GM10248 (cell line): ENCODE results near the gene ALDH5A1.

Experiments
- CTCF ChIA-PET: fragments of 300-600 bp; sonication (Branson Sonifier 250); formaldehyde crosslinking; extraction: SDS; loops from one replicate; lab custom pipeline; 2021; ENCODE audit warnings: antibody characterized with exemption; lab: Yijun Ruan, JAX
- POLR2A ChIA-PET: fragments of 350-650 bp; sonication (Branson Sonifier 250); formaldehyde crosslinking; extraction: SDS; loops from one replicate; lab custom pipeline; 2020; ENCODE audit warnings: antibody characterized with exemption; lab: Yijun Ruan, JAX
- DNase-seq: peaks from one replicate; pipeline ENCODE4 v3.0.0; 2012; ENCODE audit errors: extremely low spot score
- CTCF ChIP-seq: IDR thresholded peaks from 2 replicates; pipeline ENCODE4 v1.5.1; 2012; ENCODE audit warnings: mild to moderate bottlenecking, low read depth; ENCODE audit errors: extremely low read depth, missing control alignments, control extremely low read depth

ALDH5A1 gene

GRCh38 chr6:24571361-24571760, 76.6 kb downstream of the ALDH5A1 start:
- no peak for DNase-seq
- TF ChIP-seq CTCF: no peak
- CTCF ChIA-PET: interaction anchor here (0.7 to 3.2 kb wide), 4 partner anchors 9 to 17 kb away, joined by 3 to 28 read pairs (median 13); no protein-coding TSS in a partner anchor
- POLR2A ChIA-PET: no interaction called here

GRCh38 chr6:24574809-24575208, 80.0 kb downstream of the ALDH5A1 start:
- TF ChIP-seq CTCF: no peak
- DNase-seq: peak; percentile 55
- CTCF ChIA-PET: interaction anchor here (1.7 kb wide), 1 partner anchor 10 kb away, joined by 3 read pairs; no protein-coding TSS in a partner anchor
- POLR2A ChIA-PET: no interaction called here

GRCh38 chr6:24576447-24576846, 81.7 kb downstream of the ALDH5A1 start:
- TF ChIP-seq CTCF: no peak
- no peak for DNase-seq
- POLR2A ChIA-PET: no interaction called here
- CTCF ChIA-PET: interaction anchor here (0.8 to 1.3 kb wide), 3 partner anchors 8 to 19 kb away, joined by 3 read pairs; no protein-coding TSS in a partner anchor

- DNase-seq: peak; percentile 49
- TF ChIP-seq CTCF: peak; percentile 86
- ChIA-PET CTCF (interaction anchor here (0.6 to 6.9 kb wide), 69 partner anchors 8 to 490 kb away, joined by 3 to 63 read pairs (median 5); partner anchors contain the start of genes ACOT13, GMNN and KIAA0319), POLR2A (no interaction called here)
These were observed 86.4 kb downstream of the ALDH5A1 start for GRCh38 chr6:24581084-24581669.

GRCh38 chr6:24583463-24584381, 89.0 kb downstream of the ALDH5A1 start:
- peak; percentile 59 for DNase-seq
- ChIA-PET POLR2A (interaction anchor here (0.7 kb wide), 1 partner anchor 188 kb away, joined by 7 read pairs; no protein-coding TSS in a partner anchor), CTCF (interaction anchor here (0.6 to 6.9 kb wide), 35 partner anchors 9 to 487 kb away, joined by 3 to 63 read pairs (median 4); partner anchors contain the start of gene KIAA0319)
- TF ChIP-seq CTCF: peak; percentile 73

- ChIA-PET CTCF (interaction anchor here (0.8 to 6.9 kb wide), 31 partner anchors 9 to 486 kb away, joined by 3 to 63 read pairs (median 4); partner anchors contain the start of gene KIAA0319), POLR2A (interaction anchor here (0.7 kb wide), 1 partner anchor 187 kb away, joined by 7 read pairs; no protein-coding TSS in a partner anchor)
These were observed 89.6 kb downstream of the ALDH5A1 start for GRCh38 chr6:24584382-24584720.

More at GRCh38 chr6:24584382-24584720, 89.6 kb downstream of the ALDH5A1 start:
- DNase-seq: no peak
- TF ChIP-seq CTCF: no peak
